ENCODE data around the gene PSMB5.
"Not testable (repeated sequence)": the region's sequence is repeated elsewhere in the genome, so short reads cannot be mapped to it uniquely, and the experiment has no call there.

The PSMB5 gene

GRCh38 chr14:23043145-23043544 lies 8.4 kb upstream of the PSMB5 start:
- DNase-seq, result no peak

GRCh38 chr14:23042162-23042965 lies 7.7 kb upstream of the PSMB5 start, which contains the start of gene PSMB11:
Gene PSMB11, plus strand, starts transcription at chr14:23042212. Its CDS starts 14 bp downstream, at chr14:23042226.
- DNase-seq, result no peak

DNA sequence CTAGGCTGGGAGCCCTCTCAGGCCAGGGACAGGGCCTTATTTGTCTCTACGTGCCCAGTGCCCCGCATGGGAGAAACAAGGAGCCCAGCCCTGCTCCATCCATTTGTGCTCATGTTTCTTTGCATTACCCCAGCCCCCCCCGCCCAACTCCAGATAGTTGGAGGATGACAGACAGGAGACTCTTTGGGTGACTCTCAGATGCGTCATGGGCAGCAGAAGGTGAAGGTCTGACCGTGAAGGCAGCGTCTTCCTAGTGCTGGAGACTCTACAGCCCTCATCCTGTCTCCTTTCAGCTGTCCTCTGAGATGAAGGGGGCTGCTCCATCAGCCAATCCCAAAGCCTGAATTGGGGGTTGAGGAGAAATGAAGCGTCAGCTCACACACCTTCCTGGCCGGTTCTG lies 7.0 kb upstream of the PSMB5 start:
- DNase-seq, result no peak

- no peak for DNase-seq
Observed at GRCh38 chr14:23040100-23040499, 5.4 kb upstream of the PSMB5 start.

DNA sequence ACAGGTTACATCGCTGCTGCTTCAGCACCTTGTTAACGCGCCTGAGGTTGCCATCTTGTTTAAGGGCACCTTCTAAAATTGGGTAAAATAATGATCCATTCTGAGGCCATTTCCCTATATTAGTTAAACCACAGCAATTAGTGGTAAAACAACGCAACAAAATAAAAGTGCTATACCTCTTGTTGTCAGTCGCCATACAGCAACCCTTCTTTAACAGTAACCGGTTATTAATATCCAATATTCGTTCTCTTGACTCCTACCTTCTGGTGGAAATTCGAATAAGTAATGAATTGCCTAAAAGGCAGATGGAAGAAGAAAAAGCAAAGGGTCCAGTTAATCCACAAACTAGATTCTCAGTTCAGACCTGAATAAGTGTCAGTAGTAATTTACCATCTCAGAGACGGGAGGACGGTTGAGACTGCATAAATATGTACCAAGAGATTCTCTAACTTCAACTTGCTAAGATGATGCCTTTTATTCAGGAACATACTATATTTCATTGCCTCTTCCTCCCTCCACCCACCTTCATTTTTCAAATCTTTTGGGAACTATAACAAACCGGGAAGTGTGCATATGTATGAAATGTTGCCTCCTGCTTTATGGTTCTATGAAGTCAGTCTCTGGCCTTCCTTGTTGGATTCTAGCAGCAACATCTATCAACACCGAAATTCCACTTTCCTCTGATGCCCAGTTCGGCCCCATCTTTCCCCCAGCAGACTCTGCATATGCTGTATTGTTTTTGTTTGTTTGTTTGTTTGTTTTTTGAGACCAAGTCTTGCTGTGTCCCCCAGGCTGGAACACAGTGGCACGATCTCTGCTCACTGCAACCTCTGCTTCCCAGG lies 824 bp upstream of the PSMB5 start:
- DNase-seq, result no peak

DNA sequence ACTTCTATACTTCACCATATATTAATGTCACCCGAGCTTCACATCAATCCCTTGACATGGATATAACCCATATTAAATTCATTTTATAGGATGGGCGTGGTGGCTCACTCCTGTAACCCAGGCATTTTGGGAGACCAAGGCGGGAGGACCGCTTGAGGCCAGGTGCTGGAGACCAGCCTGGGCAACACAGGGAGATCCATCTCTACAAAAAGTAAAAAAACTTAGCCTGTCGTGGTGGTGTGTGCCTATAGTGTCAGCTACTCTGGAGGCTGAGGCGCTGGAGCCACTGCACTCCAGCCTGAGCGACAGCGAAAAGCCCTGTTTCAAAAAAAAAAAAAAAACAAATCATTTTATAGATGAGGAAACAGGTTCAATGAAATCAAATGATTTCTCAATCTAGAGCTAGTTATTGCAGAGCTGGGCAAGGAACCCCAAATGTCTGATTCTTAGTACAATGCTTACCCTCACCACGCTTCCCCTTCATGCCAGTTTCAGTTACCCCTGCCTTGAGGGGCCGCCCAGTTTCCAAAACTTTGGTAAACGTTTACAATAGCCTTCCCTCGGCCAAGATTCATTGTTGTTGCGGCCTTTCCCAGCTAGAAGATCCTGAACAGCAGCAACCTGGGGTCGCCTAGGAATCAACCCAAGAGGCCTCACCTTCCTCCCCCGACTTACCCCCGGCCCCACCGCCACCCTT lies 751 bp downstream of the PSMB5 start:
- DNase-seq, result no peak

DNA sequence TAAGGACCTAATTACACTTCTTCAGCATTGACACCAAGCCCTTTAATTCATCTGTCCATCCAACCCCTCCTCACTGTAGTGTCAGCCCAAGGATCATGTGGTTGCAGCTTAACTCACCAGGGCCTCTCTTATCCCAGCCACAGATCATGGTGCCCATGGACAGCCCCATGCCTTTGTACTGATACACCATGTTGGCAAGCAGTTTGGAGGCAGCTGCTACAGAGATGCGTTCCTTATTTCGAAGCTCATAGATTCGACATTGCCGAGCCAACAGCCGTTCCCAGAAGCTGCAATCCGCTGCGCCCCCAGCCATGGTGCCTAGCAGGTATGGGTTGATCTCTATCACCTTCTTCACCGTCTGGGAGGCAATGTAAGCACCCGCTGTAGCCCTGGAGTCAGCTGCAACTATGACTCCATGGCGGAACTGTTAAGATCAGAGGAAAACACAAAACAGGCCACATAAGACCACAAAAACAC lies 1.4 kb downstream of the PSMB5 start:
- DNase-seq, result no peak

- no peak for DNase-seq
Observed at GRCh38 chr14:23030936-23031335, 3.8 kb downstream of the PSMB5 start.

DNA sequence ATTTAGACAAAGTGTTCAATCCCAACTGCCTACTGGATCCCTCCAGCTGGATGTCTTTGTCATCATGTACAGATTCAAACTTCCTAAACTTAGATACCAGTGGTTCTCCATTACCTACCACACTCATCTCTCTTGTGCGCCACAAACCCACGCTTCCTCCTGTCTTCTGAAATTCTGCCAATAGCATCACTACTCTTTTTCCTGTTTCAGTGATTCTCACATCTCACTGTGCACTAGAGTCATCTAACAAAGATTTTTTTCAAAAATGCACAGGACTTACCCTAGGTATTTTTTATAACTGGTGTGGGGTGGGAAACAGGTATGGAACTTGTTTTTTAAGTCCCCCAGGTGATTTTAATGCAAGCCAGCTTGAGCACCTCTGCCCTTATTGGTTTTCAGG lies 5.9 kb downstream of the PSMB5 start:
- no peak for DNase-seq

DNA sequence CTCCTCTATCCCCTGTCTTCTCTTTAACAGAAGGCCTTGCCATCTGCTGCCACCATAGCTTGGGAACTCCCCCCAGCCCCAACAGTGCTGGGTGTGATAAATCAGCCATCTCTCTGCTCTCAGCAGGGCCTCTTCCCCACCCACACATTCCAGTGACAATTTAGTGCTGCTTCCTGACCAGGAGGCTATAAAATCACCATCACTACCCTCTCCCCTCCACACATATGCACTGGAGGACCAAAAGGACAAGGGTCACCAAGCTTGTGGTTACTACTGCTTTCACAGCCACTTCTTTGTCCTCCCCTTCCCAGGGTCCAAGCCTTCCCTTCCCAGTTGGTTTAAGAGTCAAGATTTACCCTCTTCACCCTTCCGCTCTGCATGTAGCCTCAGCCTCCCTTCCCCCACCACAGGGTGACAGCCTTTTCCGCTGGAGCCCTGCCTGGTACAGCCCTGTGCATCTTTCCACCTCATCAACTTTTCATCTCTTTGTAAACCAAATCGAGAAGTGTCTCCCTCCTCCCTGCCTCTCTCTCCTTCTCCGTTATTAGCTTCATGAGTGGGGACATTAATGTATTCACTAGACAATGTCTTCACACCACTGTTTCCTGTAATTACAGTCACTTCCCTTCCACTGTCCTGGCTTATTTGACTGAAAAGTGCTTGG lies 9.4 kb downstream of the PSMB5 start:
- DNase-seq, result no peak

GRCh38 chr14:23024612-23025075 lies 10.1 kb downstream of the PSMB5 start:
- no peak for DNase-seq

DNA sequence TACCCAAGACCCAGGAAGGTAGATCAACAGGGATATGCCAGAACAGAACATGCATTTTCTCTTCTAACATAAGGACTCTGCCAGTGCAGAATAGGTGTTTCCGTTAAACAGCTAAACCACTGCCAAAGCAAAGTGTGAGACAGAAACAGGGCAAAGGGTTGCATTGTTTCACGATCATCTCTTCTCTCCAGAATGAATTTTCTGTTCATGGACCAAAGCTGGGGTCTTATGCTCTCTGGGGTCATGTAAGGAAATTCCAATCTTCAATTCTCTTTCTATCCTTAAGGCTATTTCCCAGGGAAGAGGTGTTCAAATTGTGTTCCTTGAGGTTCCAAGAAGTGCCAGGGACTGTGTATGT lies 10.9 kb downstream of the PSMB5 start:
- DNase-seq, result no peak

DNA sequence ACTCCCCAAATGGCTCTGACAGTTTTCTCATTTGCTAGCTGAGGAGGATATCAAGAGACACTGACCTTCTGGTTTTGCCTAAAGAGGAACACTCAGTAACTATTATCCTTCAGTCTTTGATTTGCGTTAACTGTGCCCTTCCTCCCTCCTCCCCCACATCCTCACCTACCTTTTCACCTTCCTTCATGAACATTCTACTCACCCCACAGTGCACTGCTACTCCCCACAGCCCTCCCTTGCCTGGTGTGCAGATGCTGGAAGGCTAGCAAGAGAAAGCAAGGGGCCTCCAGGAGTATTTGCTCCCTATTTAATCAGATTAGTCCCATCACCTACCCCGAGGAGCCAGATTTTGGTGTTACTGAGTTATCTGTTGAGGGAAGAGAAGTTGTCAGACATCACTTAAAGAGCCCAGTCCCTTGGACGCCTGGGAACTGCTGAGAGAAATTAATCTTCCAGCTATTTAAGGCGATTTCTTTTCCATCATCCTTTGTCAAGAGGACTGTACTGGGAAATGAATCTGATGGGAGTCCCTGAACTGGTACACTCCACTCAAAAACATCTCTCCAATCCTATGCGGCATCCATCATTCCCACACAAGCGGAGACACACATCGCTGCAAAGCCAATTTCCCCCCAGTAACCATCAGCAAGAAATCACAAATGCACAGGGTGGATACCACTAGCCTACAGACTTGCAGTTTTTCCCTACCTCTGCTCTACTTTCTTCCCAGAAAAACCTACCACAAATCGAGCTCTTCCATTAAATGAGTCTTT lies 11.5 kb downstream of the PSMB5 start:
- no peak for DNase-seq

GRCh38 chr14:23021889-23022442 lies 12.7 kb downstream of the PSMB5 start:
- DNase-seq, result no peak

DNA sequence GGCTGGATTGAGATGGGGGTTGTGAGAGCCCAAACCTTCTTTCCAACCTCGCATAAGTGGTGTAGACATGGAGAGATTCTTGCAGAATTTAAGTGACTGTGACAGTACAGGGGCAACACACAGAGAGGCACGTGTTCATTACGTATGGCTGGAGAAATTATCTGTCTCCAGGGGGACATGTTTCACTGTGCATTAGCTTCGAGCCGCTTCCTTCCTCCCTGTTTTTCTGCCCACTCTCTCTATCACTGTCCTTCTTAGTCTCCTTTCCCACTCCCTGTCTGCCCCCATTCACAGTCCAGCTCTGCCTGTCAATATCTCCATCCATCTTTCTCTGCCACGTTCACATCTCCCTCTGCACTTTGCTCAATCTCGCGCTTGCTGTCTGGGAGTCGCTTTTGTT lies 13.3 kb downstream of the PSMB5 start:
- DNase-seq, result no peak

DNA sequence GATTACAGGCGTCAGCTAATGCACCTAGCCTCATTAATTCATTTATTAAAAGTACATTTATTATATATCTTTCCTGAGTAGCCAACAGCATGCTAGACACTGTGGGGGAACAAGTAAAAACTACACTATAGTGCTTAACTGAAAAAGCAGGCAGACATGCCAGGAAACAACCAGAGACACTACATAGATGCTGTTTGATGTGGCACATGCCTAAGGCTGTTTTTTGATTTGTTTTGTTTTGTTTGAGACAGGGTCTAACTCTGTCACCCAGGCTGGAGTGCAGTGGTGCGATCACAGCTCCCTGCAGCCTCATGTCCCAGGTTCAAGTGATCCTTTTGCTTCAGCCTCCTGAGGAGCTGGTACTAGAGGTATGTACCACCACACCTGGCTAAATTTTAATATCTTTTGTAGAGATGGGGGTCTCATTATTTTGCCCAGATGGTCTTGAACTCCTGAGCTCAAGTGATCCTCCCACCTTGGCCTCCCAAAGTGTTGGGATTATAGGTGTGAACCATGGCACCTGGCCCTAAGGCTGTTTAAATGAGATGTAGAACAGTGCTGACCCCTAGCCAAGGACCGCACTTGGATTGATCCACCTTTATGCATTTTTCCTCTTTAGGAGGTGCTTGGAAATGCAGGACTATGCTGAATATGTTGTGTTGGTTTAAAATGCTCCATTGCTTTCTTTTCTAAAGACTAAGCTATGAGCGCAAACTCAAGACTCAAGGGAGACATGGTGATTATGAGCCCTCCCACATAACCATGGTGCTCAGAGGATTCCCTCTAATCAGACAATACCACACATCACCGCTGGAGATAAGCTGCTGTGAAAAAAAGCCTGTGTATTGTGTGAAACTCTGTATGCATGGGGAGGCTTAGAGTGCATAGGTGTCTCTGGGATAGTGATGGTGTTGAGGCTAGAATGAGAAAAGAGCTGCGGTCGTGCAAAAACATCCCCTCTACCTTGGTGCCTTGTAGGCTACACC lies 14.3 kb downstream of the PSMB5 start:
- DNase-seq, result no peak

DNA sequence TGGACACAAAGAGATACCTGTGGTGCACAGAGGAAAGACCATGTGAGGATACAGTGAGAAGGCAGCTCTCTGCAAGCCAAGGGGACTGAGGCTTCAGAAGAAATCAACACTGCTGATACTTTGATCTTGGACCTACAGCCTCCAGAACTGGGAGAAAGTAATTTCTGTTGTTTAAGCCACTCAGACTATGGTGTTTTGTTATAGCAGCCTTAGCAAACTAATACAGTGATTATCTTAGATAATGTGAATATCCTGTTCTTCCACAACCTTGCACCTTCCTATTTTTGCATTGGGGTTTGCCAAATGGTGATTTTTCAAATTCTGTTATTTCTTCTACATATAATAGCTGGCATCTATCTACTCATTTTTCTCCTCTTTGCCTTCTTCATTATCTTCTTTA lies 16.6 kb downstream of the PSMB5 start:
- no peak for DNase-seq

GRCh38 chr14:23017091-23017490 lies 17.6 kb downstream of the PSMB5 start:
- DNase-seq, result no peak

DNA sequence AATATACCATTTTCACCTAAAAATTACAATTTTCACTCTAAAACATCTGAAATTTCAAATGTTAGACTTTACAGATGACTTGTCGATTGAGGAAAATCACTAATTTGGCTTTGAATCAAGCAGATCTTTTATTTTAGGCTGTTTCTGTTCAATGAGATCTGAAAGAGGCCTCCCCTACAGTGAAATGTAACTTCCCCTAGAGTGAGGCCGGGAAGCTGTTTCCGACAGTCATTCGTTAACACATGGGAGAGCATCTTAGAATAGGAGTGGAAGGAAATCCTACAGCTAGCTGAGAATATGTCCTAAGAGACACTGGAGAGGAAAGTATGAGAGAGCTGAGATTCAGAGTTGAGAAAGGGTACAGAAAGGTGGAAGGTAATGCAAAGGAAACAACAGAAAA lies 19.1 kb downstream of the PSMB5 start:
- no peak for DNase-seq

DNA sequence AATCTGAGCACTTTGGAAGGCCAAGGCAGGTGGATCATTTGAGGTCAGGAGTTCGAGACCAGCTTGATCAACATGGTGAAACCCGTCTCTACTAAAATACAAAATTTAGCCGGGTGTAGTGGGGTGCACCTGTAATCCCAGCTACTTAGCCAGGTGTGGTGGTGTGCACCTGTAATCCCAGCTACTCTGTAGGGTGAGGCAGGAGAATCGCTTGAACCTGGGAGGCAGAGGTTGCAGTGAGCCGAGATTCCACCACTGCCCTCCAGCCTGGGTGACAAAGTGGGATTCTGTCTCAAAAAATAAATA lies 21.0 kb downstream of the PSMB5 start:
- not testable (repeated sequence) for DNase-seq

Data from effector CD4-positive, alpha-beta T cell (primary cell).